ENCODE measurements around the gene SIN3B.
"Not testable (repeated sequence)": the region's sequence is repeated elsewhere in the genome, so short reads cannot be mapped to it uniquely, and the experiment has no call there.

Gene SIN3B

DNA sequence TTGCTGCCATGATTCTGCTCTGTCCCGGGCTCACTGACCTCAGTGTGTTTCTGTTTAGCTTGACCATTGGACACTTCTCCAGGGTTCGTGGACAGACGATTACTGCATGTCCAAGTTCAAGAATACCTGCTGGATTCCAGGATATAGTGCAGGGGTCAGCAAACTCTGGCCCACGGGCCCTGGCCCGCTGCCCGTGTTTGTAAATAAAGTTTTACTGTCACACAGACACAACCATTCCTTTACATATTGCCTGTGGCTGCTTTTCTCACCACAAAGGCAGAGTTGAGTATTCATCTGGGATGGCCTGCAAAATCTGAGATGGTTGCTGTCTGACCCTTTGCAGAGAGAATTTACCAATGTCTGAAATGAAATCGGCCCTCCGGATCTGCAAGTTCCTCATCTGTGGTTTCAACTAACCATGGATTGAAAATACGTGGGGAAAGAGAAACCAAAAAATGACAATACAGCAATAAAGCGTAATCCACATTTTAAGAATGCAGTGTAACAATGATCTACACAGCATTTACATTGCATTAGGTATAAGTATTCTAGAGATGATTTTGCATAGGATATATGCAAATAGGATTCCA lies 33.7 kb downstream of the SIN3B start:
- ATAC-seq (replicated peaks) (no peak), DNase-seq (no peak)
- H3K4me3 Mint-ChIP-seq = no peak overlapping the region
- H3K9me3 Mint-ChIP-seq = no peaks in the 10 kb centered on the region
- H3K27ac Mint-ChIP-seq = no peak overlapping the region
- H3K27me3 Mint-ChIP-seq = no peaks in the 10 kb centered on the region
- no peaks in the 10 kb centered on the region for H3K4me1 Mint-ChIP-seq (ENCODE audit: low read depth in 2 of 2)
- peaks cover 51% of the 10 kb centered on the region for H3K36me3 Mint-ChIP-seq (ENCODE audit: insufficient read depth)

DNA sequence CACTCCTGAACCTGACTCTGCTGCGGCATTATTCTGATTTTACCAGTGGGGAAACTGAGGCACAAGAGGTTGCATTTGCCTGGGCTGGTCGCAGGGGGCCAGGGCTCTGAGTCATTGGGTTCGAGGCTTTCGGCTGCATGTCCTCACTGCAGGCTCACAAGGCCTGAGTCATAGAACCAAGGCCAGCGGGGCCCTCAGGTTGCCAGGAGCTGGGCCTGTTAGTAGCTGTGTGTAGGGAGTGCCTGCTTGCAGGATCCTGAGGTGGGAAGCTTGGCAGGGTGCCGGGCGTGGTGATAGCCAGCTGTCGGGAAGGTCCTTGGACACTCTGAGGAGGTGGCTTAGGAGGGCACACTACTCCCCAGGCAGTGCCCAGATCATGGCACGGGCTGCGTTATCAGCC lies 38.0 kb downstream of the SIN3B start:
- H3K36me3 Mint-ChIP-seq (ENCODE audit: insufficient read depth) = peaks cover 65% of the 10 kb centered on the region
- H3K9me3 Mint-ChIP-seq = no peaks in the 10 kb centered on the region
- no peak overlapping the region for H3K27ac Mint-ChIP-seq
- DNase-seq = no peak
- no peaks in the 10 kb centered on the region for H3K27me3 Mint-ChIP-seq
- H3K4me1 Mint-ChIP-seq (ENCODE audit: low read depth in 2 of 2) = no peaks in the 10 kb centered on the region
- ATAC-seq (replicated peaks) = no peak
- H3K4me3 Mint-ChIP-seq = no peak overlapping the region

DNA sequence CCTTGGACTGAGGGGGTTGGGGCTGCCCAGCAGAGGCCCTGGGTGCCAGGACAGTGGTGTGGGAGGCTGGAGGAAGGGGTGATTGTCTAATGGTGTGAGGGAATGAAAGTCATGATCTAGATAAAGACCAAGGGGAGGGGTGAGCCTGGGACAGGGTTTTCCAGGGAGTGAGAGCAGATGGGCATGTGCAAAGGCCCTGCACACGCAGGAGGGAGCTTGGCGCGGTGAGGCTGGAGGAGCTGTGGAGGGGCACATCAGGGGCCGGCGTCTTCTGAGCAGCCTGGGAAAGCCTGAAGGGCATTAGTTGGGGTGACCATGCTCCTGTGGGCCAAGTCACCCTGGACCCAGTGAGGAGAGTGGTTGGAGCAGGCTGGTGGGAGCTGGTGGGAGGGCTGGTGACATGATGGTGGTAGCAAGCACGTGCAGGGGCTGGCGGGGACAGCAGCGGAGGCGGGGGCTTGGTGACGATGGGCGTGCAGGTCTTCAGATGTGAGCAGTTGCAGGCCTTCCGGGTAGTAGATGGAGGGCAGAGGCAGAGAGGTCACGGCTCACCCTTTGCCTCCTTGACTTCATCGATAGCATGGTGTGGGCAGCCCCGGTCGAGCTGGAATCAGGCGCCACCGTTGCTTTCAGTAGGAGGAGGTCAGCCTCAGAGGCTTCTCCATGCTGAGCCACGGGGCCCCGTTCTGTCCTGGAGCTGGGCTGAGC lies 39.4 kb downstream of the SIN3B start:
- Mint-ChIP-seq H3K4me1 (ENCODE audit: low read depth in 2 of 2) (no peaks in the 10 kb centered on the region), H3K27me3 (no peaks in the 10 kb centered on the region), H3K27ac (no peak overlapping the region), H3K9me3 (no peaks in the 10 kb centered on the region), H3K4me3 (no peak overlapping the region), H3K36me3 (ENCODE audit: insufficient read depth) (peaks cover 65% of the 10 kb centered on the region)
- ATAC-seq (replicated peaks) (no peak), DNase-seq (no peak)

DNA sequence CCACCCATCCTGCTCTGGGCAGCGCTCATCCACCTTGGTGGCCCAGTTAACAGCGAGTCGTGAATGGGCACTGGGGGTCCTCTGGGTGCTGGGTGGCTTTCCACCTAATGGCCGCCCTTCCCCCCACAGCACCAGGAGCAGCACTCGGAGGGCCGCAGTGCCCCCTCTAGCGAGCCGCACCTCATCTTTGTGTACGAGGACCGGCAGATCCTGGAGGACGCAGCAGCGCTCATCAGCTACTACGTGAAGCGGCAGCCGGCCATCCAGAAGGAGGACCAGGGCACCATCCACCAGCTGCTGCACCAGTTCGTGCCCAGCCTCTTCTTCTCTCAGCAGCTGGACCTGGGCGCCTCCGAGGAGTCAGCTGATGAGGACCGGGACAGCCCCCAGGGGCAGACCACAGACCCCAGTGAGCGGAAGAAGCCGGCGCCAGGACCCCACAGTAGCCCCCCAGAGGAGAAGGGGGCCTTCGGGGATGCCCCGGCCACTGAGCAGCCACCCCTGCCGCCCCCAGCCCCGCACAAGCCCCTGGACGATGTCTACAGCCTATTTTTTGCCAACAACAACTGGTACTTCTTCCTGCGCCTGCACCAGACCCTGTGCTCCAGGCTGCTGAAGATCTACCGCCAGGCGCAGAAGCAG lies 40.3 kb downstream of the SIN3B start:
- Mint-ChIP-seq H3K36me3 (ENCODE audit: insufficient read depth) (peaks cover 63% of the 10 kb centered on the region), H3K4me3 (no peak overlapping the region), H3K4me1 (ENCODE audit: low read depth in 2 of 2) (peaks cover 4 to 7% of the 10 kb centered on the region in 2 donors), H3K9me3 (no peaks in the 10 kb centered on the region), H3K27ac (no peak overlapping the region), H3K27me3 (no peaks in the 10 kb centered on the region)
- no peak for DNase-seq
- no peak for ATAC-seq (replicated peaks)

DNA sequence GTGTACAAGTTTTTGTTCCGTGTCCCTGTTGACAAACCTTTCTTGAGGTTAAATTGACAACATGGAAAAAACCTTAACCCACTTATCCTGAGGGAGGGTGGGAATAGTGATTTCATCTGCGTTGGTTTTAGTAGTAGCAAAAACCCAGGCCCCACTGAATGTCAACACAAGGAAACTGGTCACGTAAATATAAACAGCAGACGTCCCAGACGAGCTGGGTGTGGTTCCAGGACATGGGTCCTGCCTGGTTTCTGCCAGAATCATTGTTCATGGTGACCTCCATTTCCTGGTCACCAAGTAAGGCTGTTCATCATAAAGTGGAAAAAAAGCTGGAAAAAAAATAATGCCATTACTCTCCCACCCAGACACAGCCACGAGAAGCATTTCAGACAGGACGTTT lies 42.7 kb downstream of the SIN3B start:
- Mint-ChIP-seq H3K4me1 (ENCODE audit: low read depth in 2 of 2) (peaks cover 9 to 11% of the 10 kb centered on the region in 2 donors), H3K27me3 (no peaks in the 10 kb centered on the region), H3K9me3 (peaks cover 0 to 2% of the 10 kb centered on the region in 2 donors), H3K27ac (no peak overlapping the region), H3K4me3 (no peak overlapping the region), H3K36me3 (ENCODE audit: insufficient read depth) (peaks cover 44% of the 10 kb centered on the region)
- ATAC-seq (replicated peaks) (no peak), DNase-seq (no peak)

DNA sequence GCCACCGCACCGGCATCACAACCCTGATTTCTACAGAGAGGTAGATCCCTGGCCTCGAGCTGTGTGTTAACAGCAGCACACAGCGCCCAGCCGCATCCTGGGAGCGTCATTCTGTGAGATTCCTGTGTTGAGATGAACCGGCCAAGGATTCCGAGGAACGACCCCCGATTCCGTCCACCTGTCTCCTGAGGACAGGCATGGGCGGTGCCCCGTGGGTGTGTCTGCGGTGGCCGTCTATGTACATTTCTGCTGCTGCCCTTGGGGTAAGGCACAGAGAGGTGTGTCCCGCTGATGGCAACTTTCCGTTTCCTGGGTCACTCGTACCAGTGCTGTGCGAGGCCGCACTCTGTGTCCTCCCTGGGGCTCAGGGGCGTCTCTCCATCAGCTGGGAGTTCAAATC lies 43.5 kb downstream of the SIN3B start:
- H3K36me3 Mint-ChIP-seq (ENCODE audit: insufficient read depth) = peaks cover 43% of the 10 kb centered on the region
- H3K4me1 Mint-ChIP-seq (ENCODE audit: low read depth in 2 of 2) = peaks cover 9 to 11% of the 10 kb centered on the region in 2 donors
- DNase-seq = no peak
- ATAC-seq (replicated peaks) = no peak
- no peak overlapping the region for H3K27ac Mint-ChIP-seq
- H3K4me3 Mint-ChIP-seq = no peak overlapping the region
- H3K9me3 Mint-ChIP-seq = peaks cover 0 to 2% of the 10 kb centered on the region in 2 donors
- no peaks in the 10 kb centered on the region for H3K27me3 Mint-ChIP-seq

DNA sequence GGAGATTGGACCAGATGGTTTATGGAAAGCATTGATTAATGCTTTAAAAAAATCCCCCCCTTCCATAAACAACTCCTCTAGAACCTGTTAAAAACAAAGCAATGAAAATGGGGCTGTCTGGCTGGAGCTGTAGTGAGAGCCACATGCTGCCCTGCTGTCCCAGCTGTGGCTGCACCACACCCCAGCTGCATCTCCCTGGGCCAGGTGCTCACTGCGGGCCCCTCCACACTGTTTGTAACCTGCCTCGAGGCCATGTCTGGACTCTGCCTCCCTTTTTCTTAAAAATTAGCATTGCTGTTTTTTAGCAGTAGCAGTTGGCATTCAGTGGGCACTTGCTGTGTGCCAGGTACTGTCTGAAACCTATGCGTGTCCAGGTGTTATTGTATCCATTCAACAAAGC lies 44.4 kb downstream of the SIN3B start:
- H3K36me3 Mint-ChIP-seq (ENCODE audit: insufficient read depth) = peaks cover 38% of the 10 kb centered on the region
- H3K4me3 Mint-ChIP-seq = no peak overlapping the region
- peaks cover 9 to 11% of the 10 kb centered on the region in 2 donors for H3K4me1 Mint-ChIP-seq (ENCODE audit: low read depth in 2 of 2)
- no peak for DNase-seq
- H3K9me3 Mint-ChIP-seq = peaks cover 0 to 2% of the 10 kb centered on the region in 2 donors
- H3K27ac Mint-ChIP-seq = peak overlapping the region; percentile 91 to 94
- no peak for ATAC-seq (replicated peaks)
- H3K27me3 Mint-ChIP-seq = no peaks in the 10 kb centered on the region

DNA sequence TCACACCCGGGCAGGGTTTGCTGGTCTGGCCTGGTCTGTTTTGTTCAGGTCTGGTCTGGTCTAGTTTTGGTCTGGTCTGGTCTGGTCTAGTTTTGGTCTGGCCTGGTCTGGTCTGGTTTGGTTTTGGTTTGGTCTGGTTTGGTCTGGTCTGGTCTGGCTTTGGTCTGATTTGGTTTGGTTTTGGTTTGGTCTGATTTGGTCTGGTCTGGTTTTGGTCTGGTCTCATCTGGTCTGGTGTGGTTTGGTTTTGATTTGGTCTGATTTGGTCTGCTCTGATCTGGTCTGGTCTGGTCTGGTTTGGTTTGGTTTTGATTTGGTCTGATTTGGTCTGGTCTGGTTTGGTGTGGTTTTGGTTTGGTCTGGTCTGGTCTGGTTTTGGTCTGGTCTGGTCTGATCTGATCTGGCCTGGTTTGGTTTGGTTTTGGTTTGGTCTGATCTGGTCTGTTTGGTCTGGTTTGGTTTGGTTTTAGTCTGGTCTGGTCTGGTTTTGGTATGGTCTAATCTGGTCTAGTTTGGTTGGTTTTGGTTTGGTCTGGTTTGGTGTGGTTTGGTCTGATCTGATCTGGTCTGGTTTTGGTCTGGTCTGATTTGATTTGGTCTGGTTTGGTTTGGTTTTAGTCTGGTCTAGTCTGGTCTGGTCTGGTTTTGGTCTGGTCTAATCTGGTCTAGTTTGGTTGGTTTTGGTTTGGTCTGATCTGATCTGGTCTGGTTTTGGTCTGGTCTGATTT lies 45.2 kb downstream of the SIN3B start:
- ATAC-seq (replicated peaks) (peak; percentile 16), DNase-seq (no peak)
- Mint-ChIP-seq H3K4me3 (no peak overlapping the region), H3K4me1 (ENCODE audit: low read depth in 2 of 2) (peaks cover 9 to 11% of the 10 kb centered on the region in 2 donors), H3K27me3 (no peaks in the 10 kb centered on the region), H3K36me3 (ENCODE audit: insufficient read depth) (peaks cover 38% of the 10 kb centered on the region), H3K27ac (peak overlapping the region; percentile 91 to 94), H3K9me3 (peaks cover 0 to 2% of the 10 kb centered on the region in 2 donors)

DNA sequence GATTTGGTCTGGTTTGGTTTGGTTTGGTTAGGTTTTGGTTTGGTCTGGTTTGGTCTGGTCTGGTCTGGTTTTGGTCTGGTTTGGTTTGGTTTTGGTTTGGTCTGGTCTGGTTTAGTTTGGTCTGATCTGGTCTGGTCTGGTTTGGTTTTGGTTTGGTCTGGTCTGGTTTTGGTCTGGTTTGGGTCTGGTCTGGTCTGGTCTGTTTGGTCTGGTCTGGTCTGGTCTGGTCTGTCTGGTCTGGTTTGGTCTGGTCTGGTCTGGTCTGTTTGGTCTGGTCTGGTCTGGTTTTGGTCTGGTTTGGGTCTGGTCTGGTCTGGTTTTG lies 45.7 kb downstream of the SIN3B start:
- H3K27ac Mint-ChIP-seq = peak overlapping the region; percentile 91 to 94
- not testable (repeated sequence) for DNase-seq; H3K9me3 Mint-ChIP-seq; ATAC-seq (replicated peaks); H3K27me3 Mint-ChIP-seq; H3K4me3 Mint-ChIP-seq
- H3K4me1 Mint-ChIP-seq (ENCODE audit: low read depth in 2 of 2) = peaks cover 9 to 11% of the 10 kb centered on the region in 2 donors
- peaks cover 38% of the 10 kb centered on the region for H3K36me3 Mint-ChIP-seq (ENCODE audit: insufficient read depth)

DNA sequence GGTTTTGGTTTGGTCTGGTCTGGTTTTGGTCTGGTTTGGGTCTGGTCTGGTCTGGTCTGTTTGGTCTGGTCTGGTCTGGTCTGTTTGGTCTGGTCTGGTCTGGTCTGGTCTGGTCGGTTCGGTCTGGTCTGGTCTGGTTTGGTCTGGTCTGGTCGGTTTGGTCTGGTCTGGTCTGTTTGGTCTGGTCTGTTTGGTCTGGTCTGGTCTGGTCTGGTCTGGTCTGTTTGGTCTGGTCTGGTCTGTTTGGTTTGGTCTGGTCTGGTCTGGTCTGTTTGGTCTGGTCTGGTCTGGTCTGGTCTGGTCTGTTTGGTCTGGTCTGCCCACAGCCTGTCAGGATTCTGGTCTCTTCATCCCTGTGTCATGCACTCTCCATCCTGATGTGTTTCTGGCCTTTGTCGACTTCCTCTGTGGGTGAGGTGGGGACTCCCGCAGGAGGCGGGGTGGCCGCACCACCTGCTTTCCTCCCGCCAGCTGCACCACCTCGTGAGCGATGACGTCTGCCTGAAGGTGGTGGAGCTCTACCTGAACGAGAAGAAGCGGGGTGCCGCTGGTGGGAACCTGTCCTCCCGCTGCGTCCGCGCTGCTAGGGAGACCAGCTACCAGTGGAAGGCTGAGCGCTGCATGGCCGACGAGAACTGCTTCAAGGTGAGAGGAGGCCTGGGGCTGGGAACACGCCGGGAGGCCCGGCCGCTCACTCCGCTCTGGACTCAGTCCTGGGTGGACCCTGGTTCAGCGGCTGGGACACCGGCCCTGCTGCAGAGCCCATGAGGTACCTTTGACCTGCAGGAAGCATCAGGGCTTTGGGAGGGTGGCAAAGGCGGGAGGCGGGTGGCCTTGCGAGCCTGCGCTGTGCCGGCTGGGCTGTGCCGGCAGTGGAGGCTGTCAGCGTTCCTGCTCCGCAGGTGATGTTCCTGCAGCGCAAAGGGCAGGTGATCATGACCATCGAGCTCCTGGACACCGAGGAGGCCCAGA lies 46.7 kb downstream of the SIN3B start:
- DNase-seq = no peak
- peaks cover 0 to 2% of the 10 kb centered on the region in 2 donors for H3K9me3 Mint-ChIP-seq
- ATAC-seq (replicated peaks) = no peak
- no peaks in the 10 kb centered on the region for H3K27me3 Mint-ChIP-seq
- peak overlapping the region; percentile 91 for H3K27ac Mint-ChIP-seq
- peaks cover 11 to 12% of the 10 kb centered on the region in 2 donors for H3K4me1 Mint-ChIP-seq (ENCODE audit: low read depth in 2 of 2)
- H3K36me3 Mint-ChIP-seq (ENCODE audit: insufficient read depth) = peaks cover 32% of the 10 kb centered on the region
- H3K4me3 Mint-ChIP-seq = no peak overlapping the region

DNA sequence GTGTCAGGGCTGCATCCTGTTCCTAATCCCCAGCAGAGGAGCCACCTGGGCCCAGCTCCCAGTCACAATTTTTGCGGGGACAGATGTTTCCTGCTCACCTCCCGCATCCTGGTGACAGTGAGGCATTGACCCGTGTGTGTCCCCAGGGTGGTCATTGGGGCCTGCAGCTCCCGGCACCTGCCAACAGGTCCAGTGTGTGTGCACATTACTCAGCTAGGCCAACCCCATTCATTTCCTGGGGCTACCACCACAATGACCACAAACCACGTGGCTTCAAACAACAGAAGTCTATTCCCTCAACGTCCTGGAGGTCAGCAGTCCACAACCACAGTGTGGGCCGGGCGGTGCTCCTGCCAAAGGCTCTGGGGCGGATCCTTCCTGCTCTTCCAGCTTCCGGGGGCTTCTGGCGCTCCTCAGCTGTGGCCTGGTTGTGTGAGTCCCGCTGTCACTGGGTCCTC lies 47.7 kb downstream of the SIN3B start:
- peaks cover 11 to 12% of the 10 kb centered on the region in 2 donors for H3K4me1 Mint-ChIP-seq (ENCODE audit: low read depth in 2 of 2)
- no peaks in the 10 kb centered on the region for H3K27me3 Mint-ChIP-seq
- H3K27ac Mint-ChIP-seq = no peak overlapping the region
- H3K9me3 Mint-ChIP-seq = peaks cover 0 to 4% of the 10 kb centered on the region in 2 donors
- no peak for DNase-seq
- no peak for ATAC-seq (replicated peaks)
- H3K4me3 Mint-ChIP-seq = no peak overlapping the region
- peaks cover 25% of the 10 kb centered on the region for H3K36me3 Mint-ChIP-seq (ENCODE audit: insufficient read depth)

DNA sequence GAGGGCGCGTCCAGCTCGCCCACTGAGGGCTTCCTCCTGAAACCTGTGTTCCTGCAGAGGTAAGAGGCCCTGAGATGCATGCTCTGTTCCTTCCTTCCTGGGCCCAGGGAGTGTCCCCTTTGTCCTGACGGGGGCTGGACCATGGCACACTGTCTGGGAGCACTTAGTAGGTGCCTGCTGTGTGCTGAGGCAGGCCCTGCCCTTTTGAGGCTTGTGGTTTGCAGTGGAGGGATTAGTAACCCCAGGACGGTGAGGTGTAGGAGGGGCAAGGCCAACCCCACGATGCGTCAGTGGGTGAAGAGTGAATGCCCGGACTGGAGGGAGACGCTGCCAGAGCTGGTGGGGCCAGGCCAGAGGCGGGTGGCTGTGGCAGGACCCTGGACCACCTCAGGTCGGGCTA lies 48.4 kb downstream of the SIN3B start:
- Mint-ChIP-seq H3K9me3 (peaks cover 0 to 10% of the 10 kb centered on the region in 2 donors), H3K4me1 (ENCODE audit: low read depth in 2 of 2) (peaks cover 11 to 12% of the 10 kb centered on the region in 2 donors), H3K4me3 (no peak overlapping the region), H3K27me3 (no peaks in the 10 kb centered on the region), H3K36me3 (ENCODE audit: insufficient read depth) (peaks cover 20% of the 10 kb centered on the region), H3K27ac (no peak overlapping the region)
- DNase-seq = no peak
- ATAC-seq (replicated peaks) = no peak

All from effector memory CD8-positive, alpha-beta T cell (primary cell).